ENCODE results near the gene DACT3.

DNA sequence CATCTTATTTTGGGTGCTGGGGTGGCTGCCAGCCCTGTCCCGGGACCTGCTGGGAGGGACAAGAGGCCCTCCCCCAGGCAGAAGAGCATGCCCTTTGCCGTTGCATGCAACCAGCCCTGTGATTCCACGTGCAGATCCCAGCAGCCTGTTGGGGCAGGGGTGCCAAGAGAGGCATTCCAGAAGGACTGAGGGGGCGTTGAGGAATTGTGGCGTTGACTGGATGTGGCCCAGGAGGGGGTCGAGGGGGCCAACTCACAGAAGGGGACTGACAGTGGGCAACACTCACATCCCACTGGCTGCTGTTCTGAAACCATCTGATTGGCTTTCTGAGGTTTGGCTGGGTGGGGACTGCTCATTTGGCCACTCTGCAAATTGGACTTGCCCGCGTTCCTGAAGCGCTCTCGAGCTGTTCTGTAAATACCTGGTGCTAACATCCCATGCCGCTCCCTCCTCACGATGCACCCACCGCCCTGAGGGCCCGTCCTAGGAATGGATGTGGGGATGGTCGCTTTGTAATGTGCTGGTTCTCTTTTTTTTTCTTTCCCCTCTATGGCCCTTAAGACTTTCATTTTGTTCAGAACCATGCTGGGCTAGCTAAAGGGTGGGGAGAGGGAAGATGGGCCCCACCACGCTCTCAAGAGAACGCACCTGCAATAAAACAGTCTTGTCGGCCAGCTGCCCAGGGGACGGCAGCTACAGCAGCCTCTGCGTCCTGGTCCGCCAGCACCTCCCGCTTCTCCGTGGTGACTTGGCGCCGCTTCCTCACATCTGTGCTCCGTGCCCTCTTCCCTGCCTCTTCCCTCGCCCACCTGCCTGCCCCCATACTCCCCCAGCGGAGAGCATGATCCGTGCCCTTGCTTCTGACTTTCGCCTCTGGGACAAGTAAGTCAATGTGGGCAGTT is 51.2 kb downstream of the DACT3 start:
- TF ChIP-seq, protein P1, sequence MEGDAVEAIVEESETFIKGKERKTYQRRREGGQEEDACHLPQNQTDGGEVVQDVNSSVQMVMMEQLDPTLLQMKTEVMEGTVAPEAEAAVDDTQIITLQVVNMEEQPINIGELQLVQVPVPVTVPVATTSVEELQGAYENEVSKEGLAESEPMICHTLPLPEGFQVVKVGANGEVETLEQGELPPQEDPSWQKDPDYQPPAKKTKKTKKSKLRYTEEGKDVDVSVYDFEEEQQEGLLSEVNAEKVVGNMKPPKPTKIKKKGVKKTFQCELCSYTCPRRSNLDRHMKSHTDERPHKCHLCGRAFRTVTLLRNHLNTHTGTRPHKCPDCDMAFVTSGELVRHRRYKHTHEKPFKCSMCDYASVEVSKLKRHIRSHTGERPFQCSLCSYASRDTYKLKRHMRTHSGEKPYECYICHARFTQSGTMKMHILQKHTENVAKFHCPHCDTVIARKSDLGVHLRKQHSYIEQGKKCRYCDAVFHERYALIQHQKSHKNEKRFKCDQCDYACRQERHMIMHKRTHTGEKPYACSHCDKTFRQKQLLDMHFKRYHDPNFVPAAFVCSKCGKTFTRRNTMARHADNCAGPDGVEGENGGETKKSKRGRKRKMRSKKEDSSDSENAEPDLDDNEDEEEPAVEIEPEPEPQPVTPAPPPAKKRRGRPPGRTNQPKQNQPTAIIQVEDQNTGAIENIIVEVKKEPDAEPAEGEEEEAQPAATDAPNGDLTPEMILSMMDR (IDR thresholded peaks at IDR 0.05; ENCODE audit: low read depth, low read length, missing input control): no peak
- TF ChIP-seq SP1 (IDR thresholded peaks at IDR 0.05): no peak
- no peak for TF ChIP-seq FOXA1 (IDR thresholded peaks at IDR 0.05)
- no peak for TF ChIP-seq NR2F2 (IDR thresholded peaks at IDR 0.05)
- no peak for TF ChIP-seq REST (IDR thresholded peaks at IDR 0.05)
- TF ChIP-seq ZBTB33 (IDR thresholded peaks at IDR 0.05): no peak
